ENCODE data around the gene UGT1A10. TPM values are rescaled to one million over a fixed set of nuclear protein-coding genes. Genes with fewer than 3 reads are reported as not detected.

Gene UGT1A10
- total RNA-seq, 1 experiment from 2014 or later: not detected

DNA sequence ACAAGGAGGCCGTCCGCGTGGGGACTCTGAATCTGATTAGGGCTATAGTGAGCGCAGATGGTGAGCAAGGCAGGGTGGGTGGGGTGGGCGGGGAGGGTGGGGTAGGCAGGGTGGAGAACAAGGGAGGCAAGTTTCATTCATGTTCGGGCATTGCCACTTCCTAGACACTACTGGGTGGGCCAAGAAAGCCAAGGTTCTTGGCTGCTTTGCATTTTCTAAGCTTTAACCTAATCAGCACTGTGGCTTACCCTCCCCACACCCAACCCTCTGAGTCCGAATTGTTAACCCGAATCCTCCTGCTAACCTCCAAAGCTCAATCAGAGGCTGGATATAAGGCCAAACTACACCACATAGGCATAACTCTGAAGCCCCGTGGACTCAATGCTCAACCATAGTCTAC, 160.0 kb downstream of the UGT1A10 start:
- Histone ChIP-seq H2BK15ac (ENCODE audit: low read depth, low read length) (no peak overlapping the region), H3K9me3 (ENCODE audit: control insufficient read depth, low read depth, low read length) (no peaks in the 10 kb centered on the region), H4K20me1 (ENCODE audit: control insufficient read depth, insufficient read depth, insufficient read length) (no peaks in the 10 kb centered on the region), H2BK20ac (ENCODE audit: low read depth, low read length, poor library complexity, severe bottlenecking) (no peak overlapping the region), H4K8ac (replicated peaks; ENCODE audit: insufficient read length, low read depth, low read length) (no peak overlapping the region), H3K4me1 (ENCODE audit: insufficient read depth, low read length) (no peaks in the 10 kb centered on the region), H3K18ac (ENCODE audit: insufficient read length, low read depth, low read length) (no peak overlapping the region), H2BK120ac (ENCODE audit: low read depth, low read length, poor library complexity, severe bottlenecking) (no peak overlapping the region), H3K27me3 (ENCODE audit: insufficient read depth, low read length) (no peaks in the 10 kb centered on the region), H3K56ac (ENCODE audit: insufficient read length, low read depth, low read length) (no peak overlapping the region), H2AK5ac (ENCODE audit: insufficient read length, low read length) (no peak overlapping the region), H3K79me1 (ENCODE audit: insufficient read depth, low read depth, low read length, poor library complexity, severe bottlenecking) (no peaks in the 10 kb centered on the region), H2BK5ac (ENCODE audit: insufficient read length, low read length) (no peak overlapping the region), H3K79me2 (ENCODE audit: insufficient read depth, low read length) (no peaks in the 10 kb centered on the region), H3K9ac (ENCODE audit: extremely low read depth, insufficient read length, low read length) (no peak overlapping the region), H3K23ac (ENCODE audit: insufficient read length, low read depth, low read length) (no peak overlapping the region), H4K91ac (ENCODE audit: insufficient read length, low read depth, low read length) (no peak overlapping the region), H2BK12ac (ENCODE audit: insufficient read length, low read depth, low read length) (no peak overlapping the region), H2AFZ (ENCODE audit: low read length) (no peak overlapping the region), H3K4me2 (ENCODE audit: insufficient read depth, insufficient read length, low read length) (no peak overlapping the region), H3K27ac (ENCODE audit: insufficient read length, low read depth, low read length) (no peak overlapping the region), H3K4ac (ENCODE audit: low read depth, low read length) (no peak overlapping the region), H3T11ph (ENCODE audit: low read length) (no peak overlapping the region), H4K5ac (ENCODE audit: insufficient read length, low read depth, low read length) (no peak overlapping the region), H3K14ac (ENCODE audit: insufficient read depth, low read length) (no peak overlapping the region), H3K23me2 (ENCODE audit: insufficient read length, low read depth, low read length, poor library complexity, severe bottlenecking) (no peaks in the 10 kb centered on the region)
- peaks cover 0 to 5% (median 4%) of the 10 kb centered on the region in 3 experiments; a peak in 3 of 7 replicates for H3K36me3 Mint-ChIP-seq (ENCODE audit: insufficient read depth in 1 of 3, low read depth in 3 of 3)
- H3K27ac Mint-ChIP-seq: no peak overlapping the region
- WGBS (ENCODE audit: extremely low coverage, insufficient read length, low lambda C conversion rate): no CpG with 5 or more reads among the region's 9 CpGs
- DNase-seq: no peak
- H3K9me3 Mint-ChIP-seq: peaks cover 10 to 11% of the 10 kb centered on the region in 2 experiments
- peaks cover 9% of the 10 kb centered on the region for H3K27me3 Mint-ChIP-seq (ENCODE audit: low read depth)
- peaks cover 2 to 4% of the 10 kb centered on the region in 2 experiments; a peak in 3 of 4 replicates for H3K4me1 Mint-ChIP-seq
- no peak overlapping the region for H3K4me3 Mint-ChIP-seq
- TF ChIP-seq, protein P1, sequence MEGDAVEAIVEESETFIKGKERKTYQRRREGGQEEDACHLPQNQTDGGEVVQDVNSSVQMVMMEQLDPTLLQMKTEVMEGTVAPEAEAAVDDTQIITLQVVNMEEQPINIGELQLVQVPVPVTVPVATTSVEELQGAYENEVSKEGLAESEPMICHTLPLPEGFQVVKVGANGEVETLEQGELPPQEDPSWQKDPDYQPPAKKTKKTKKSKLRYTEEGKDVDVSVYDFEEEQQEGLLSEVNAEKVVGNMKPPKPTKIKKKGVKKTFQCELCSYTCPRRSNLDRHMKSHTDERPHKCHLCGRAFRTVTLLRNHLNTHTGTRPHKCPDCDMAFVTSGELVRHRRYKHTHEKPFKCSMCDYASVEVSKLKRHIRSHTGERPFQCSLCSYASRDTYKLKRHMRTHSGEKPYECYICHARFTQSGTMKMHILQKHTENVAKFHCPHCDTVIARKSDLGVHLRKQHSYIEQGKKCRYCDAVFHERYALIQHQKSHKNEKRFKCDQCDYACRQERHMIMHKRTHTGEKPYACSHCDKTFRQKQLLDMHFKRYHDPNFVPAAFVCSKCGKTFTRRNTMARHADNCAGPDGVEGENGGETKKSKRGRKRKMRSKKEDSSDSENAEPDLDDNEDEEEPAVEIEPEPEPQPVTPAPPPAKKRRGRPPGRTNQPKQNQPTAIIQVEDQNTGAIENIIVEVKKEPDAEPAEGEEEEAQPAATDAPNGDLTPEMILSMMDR (conservative IDR thresholded peaks at IDR 0.05): no peak
